ENCODE measurements around the gene GRK2.

- TF ChIP-seq CTCF (IDR thresholded peaks at IDR 0.05) (no peak), POLR2A (IDR thresholded peaks at IDR 0.05) (no peak)
Observed at GRCh38 chr11:67323526-67323925, 57.3 kb downstream of the GRK2 start.

Measured in body of pancreas (tissue), 4 donors.